Uterus (tissue), 4 donors: ENCODE data around the gene KLHL3. TPM values are rescaled to one million over a fixed set of nuclear protein-coding genes. Genes with fewer than 3 reads are reported as not detected.

Experiments
- DNase-seq, 2 donors: peaks; one replicate each; pipeline ENCODE4 v3.0.0-alpha.2; 2019 to 2020
- H3K27ac ChIP-seq, 2 donors: fragments of 200-600 bp; sonication (generic); 1 replicate in 1 of 2; 2 replicates in 1 of 2; pipeline ENCODE4 v1.5.1; 2016 to 2018
- H3K27me3 ChIP-seq, 2 donors: fragments of 200-600 bp; sonication (generic); one replicate each; pipeline ENCODE4 v1.5.1; 2018 to 2019; ENCODE audit warnings: control low read depth in 1 of 2
- H3K36me3 ChIP-seq, 2 donors: fragments of 200-600 bp; sonication (generic); one replicate each; pipeline ENCODE4 v1.5.1; 2019; ENCODE audit warnings: control low read depth in 1 of 2
- H3K4me1 ChIP-seq, 2 donors: fragments of 200-600 bp; sonication (generic); one replicate each; pipeline ENCODE4 v1.5.1; 2018 to 2019; ENCODE audit warnings: control low read depth in 1 of 2
- H3K4me3 ChIP-seq, 2 donors: fragments of 200-600 bp; sonication (generic); 1 replicate in 1 of 2; 2 replicates in 1 of 2; pipeline ENCODE4 v1.5.1; 2018 to 2019; ENCODE audit warnings: mild to moderate bottlenecking in 1 of 2
- H3K9me3 ChIP-seq, 2 donors: fragments of 200-600 bp; sonication (generic); one replicate each; pipeline ENCODE4 v1.5.1; 2019; ENCODE audit warnings: control low read depth in 1 of 2
- POLR2A ChIP-seq, 2 donors: fragments of 450-650 bp; IDR thresholded peaks; one replicate each; pipeline ENCODE4 v1.6.1; 2016; ENCODE audit warnings: antibody characterized with exemption in 2 of 2, mild to moderate bottlenecking in 1 of 2, moderate library complexity in 1 of 2
- intact Hi-C: fragments of 100-400 bp; cut with DNase I; formaldehyde crosslinking; loops from one replicate; pipeline ENCODE4 v1.15.1; 2023; ENCODE audit warnings: low total_unique reads
- total RNA-seq, 4 donors: library from RNA; depleted of rRNA in 3 of 4; stranded (reverse); fragments of >200 nt in 3 of 4; gene quantifications; one replicate each; pipeline versions ENCODE4 v1.1.0 to v1.2.4, GENCODE V29; 2014 to 2023
- TF ChIP-seq, protein P1 (sequence below), 4 experiments: fragments of 200-600 bp in 2 of 4; fragments of 450-650 bp in 2 of 4; sonication (generic) in 2 of 4; IDR thresholded peaks; one replicate each; pipeline ENCODE4 v1.5.1; 2016 to 2019; ENCODE audit warnings: antibody characterized with exemption in 4 of 4, mild to moderate bottlenecking in 2 of 4, moderate library complexity in 1 of 4
- donor health status: DM: yes; HTN: yes; CAD: no.

Gene KLHL3
- total RNA-seq, 4 donors from 2014 or later = 3.1 to 21.8 (median 8.9) TPM

GRCh38 chr5:137636830-137637714, 98.8 kb downstream of the KLHL3 start:
- no peak for DNase-seq
- intact Hi-C loops = no loop called here
- no peaks in the 10 kb centered on the region for H3K36me3 ChIP-seq
- no peak overlapping the region for H3K27ac ChIP-seq
- no peak for TF ChIP-seq POLR2A (IDR thresholded peaks at IDR 0.05)
- TF ChIP-seq, protein P1, sequence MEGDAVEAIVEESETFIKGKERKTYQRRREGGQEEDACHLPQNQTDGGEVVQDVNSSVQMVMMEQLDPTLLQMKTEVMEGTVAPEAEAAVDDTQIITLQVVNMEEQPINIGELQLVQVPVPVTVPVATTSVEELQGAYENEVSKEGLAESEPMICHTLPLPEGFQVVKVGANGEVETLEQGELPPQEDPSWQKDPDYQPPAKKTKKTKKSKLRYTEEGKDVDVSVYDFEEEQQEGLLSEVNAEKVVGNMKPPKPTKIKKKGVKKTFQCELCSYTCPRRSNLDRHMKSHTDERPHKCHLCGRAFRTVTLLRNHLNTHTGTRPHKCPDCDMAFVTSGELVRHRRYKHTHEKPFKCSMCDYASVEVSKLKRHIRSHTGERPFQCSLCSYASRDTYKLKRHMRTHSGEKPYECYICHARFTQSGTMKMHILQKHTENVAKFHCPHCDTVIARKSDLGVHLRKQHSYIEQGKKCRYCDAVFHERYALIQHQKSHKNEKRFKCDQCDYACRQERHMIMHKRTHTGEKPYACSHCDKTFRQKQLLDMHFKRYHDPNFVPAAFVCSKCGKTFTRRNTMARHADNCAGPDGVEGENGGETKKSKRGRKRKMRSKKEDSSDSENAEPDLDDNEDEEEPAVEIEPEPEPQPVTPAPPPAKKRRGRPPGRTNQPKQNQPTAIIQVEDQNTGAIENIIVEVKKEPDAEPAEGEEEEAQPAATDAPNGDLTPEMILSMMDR (IDR thresholded peaks at IDR 0.05) = no peak
- no peak overlapping the region for H3K4me3 ChIP-seq
- no peaks in the 10 kb centered on the region for H3K27me3 ChIP-seq
- no peaks in the 10 kb centered on the region for H3K4me1 ChIP-seq
- no peaks in the 10 kb centered on the region for H3K9me3 ChIP-seq

- H3K36me3 ChIP-seq = no peaks in the 10 kb centered on the region
- TF ChIP-seq POLR2A (IDR thresholded peaks at IDR 0.05) = no peak
- TF ChIP-seq, protein P1 (IDR thresholded peaks at IDR 0.05) = no peak
Measured at GRCh38 chr5:137636099-137636498, 99.8 kb downstream of the KLHL3 start.

GRCh38 chr5:137635521-137635921, 100.4 kb downstream of the KLHL3 start:
- no peak overlapping the region for H3K27ac ChIP-seq
- intact Hi-C loops = no loop called here
- no peak overlapping the region for H3K4me3 ChIP-seq
- H3K36me3 ChIP-seq = no peaks in the 10 kb centered on the region
- DNase-seq = no peak
- H3K27me3 ChIP-seq = no peaks in the 10 kb centered on the region
- no peaks in the 10 kb centered on the region for H3K4me1 ChIP-seq
- no peak for TF ChIP-seq POLR2A (IDR thresholded peaks at IDR 0.05)
- TF ChIP-seq, protein P1 (IDR thresholded peaks at IDR 0.05) = no peak
- H3K9me3 ChIP-seq = no peaks in the 10 kb centered on the region

More at GRCh38 chr5:137636099-137636498, 99.8 kb downstream of the KLHL3 start:
- no peak overlapping the region for H3K27ac ChIP-seq
- no peak for DNase-seq
- no peaks in the 10 kb centered on the region for H3K4me1 ChIP-seq
- no peaks in the 10 kb centered on the region for H3K9me3 ChIP-seq
- no peaks in the 10 kb centered on the region for H3K27me3 ChIP-seq
- H3K4me3 ChIP-seq = no peak overlapping the region
- intact Hi-C loops = no loop called here

DNA sequence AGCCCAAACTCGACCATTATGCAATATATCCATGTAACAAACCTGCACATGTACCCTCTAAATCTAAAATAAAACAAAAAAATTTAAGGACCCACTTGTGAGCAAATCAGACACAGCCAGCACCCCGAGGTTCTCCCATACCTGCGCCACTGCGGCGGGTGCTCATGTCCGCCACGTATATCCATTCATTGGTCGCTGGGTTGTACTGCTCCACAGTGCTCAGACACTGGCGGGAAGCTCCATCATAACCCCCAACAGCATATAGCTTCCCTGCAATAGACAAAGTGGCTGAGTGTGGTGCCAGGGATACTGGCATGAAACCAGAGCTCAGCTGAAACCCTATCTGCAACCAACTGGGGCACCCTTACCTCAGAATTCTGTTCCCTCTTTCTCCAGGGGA, 102.0 kb downstream of the KLHL3 start:
- Histone ChIP-seq H3K27ac (no peak overlapping the region), H3K9me3 (no peaks in the 10 kb centered on the region), H3K36me3 (no peaks in the 10 kb centered on the region), H3K27me3 (no peaks in the 10 kb centered on the region), H3K4me1 (no peaks in the 10 kb centered on the region), H3K4me3 (no peak overlapping the region)
- TF ChIP-seq, protein P1 (IDR thresholded peaks at IDR 0.05) = no peak
- no peak for TF ChIP-seq POLR2A (IDR thresholded peaks at IDR 0.05)
- DNase-seq = no peak
- intact Hi-C loops = no loop called here

DNA sequence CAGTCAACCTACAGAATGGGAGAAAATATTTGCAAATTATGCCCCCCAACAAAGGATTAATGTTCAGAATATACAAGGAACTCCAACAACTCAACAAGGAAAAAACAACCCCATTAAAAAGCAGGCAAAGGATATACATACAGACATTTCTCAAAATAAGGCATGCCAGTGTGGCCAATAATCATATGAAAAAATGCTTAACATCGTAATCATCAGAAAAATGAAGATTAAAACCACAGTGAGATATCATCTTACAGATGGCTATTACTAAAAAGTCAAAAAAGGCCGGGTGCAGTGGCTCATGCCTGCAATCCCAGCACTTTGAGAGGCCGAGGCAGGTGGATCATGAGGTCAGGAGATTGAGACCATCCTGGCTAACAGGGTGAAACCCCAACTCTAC, 103.2 kb downstream of the KLHL3 start:
- DNase-seq = no peak
- H3K4me1 ChIP-seq = no peaks in the 10 kb centered on the region
- intact Hi-C loops = no loop called here

More for the DNA sequence above, 103.2 kb downstream of the KLHL3 start:
- no peak overlapping the region for H3K4me3 ChIP-seq
- TF ChIP-seq, protein P1 (IDR thresholded peaks at IDR 0.05) = no peak
- TF ChIP-seq POLR2A (IDR thresholded peaks at IDR 0.05) = no peak
- no peaks in the 10 kb centered on the region for H3K27me3 ChIP-seq
- H3K36me3 ChIP-seq = no peaks in the 10 kb centered on the region
- no peak overlapping the region for H3K27ac ChIP-seq
- no peaks in the 10 kb centered on the region for H3K9me3 ChIP-seq
